Measurements from ENCODE around the gene UPP2.

Gene UPP2

DNA sequence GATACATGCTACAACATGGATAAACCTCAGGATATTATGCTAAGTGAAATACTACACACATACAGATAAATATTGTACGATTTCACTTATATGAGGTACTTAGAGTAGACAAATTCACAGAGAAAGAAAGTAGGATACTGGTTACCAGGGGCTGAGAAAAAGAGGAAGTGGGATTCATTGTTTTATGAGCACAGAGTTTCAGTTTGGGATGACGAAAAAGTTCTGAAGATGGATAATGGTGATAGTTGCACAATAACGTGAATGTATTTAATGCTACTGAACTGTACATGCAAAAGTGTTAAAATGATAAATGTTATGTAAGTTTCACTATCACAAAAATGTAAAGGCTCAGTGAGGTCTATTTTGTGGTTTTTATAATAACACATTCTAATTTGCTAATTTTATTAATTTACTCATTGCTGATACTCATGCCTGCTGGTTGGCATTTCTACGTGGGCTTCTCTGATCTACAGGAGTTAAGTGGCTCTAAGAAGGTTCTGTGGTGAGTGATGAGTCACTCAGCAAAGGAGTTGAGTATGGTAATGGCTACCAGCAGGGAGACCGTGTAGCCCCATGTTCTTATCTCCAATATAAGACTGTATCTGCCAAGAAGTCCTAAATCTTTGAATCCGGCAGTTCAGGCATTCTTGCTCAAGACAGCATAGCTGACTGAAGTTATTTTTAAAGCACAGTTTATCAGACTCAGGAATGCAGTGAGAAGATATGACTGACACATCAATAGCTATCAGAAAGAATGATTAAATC is 41.1 kb downstream of the UPP2 start:
- peak; percentile 73 for DNase-seq

DNA sequence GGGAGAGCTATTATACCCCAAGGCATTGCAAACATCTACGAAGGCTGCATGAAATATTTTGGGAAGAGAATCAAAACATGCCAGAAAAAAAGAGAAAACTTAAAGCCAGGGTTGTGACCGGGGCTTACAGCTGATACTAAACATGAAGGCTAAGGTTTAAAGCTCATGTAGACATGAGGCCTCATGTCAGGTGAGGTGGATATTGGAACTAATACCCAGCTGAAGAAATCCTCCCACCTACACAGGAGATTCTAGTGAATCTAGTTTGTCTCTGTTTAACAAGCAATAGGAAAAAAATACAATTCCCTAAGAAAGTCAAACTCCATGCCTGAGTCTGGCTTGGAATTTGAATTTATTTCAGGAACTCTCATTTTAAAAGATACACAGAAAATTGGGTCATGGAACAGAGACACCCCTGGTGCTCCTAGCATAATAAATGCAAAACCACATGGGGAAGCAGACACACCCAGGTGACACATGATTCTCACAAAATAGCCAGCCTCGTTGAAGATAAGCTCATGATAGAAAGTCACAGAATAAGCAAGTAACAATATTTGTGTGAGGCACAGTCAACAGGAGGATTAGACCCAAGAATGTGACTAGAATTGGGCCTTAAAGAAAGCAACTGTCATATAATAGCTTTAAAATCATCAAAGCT is 42.2 kb downstream of the UPP2 start:
- DNase-seq, result peak; percentile 27

GRCh38 chr2:158144914-158145625 is 43.4 kb downstream of the UPP2 start:
- DNase-seq, result no peak

DNA sequence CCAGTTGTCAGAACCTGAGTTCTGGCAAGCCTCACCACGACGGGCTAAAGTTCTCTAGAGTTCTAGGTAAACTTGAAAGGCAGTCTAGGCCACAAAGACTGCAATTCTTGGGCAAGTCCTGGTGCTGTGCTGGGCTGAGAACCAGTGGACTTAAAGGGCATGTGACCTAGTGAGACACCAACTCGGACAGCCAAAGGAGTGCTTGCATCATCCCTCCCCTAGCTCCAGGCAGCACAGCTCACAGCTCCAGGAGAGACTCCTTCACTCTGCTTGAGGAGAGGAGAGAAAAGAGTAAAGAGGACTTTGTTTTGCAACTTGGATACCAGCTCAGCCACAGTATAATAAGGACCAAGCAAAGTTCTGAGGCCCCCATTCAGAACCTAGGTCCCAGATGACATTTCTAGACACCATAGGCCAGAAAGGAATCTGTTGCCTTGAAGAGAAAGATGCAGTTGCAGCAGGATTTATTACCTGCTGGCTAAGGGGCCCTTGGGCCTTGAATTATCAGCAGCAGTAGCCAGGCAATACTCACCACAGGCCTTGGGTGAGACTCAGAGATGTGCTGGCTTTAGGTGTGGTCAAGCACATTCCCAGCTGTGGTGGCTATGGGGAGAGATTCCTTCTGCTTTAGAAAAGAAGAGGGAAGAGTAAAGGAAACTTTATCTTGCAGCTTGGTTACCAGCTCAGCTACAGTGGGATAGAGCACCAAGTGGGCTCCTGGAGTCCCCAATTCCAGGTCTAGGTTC is 51.8 kb downstream of the UPP2 start:
- DNase-seq, result no peak

- no peak for DNase-seq
These were observed 52.9 kb downstream of the UPP2 start for GRCh38 chr2:158154596-158154995.

DNA sequence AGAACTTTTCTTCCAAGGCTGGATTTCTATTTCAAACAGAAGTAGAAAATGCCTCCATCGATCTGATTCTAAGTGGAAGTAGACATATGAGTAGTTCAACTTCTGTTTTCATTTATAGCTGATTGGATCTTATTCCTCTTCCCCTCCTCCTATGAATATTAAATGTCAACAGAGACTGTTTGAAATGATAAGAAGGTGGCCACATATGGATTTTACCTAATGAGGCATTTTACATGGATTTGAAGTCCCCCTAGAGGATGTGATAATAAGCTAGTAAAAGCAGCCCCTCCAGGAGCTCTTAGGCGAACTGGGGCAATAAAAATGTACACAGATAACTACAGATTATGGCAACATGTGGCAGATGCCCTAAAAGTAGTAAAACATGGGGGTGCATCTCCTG is 71.0 kb downstream of the UPP2 start:
- DNase-seq, result no peak

GRCh38 chr2:158174495-158174894 is 72.8 kb downstream of the UPP2 start:
- DNase-seq, result no peak

GRCh38 chr2:158174956-158175355 is 73.3 kb downstream of the UPP2 start:
- DNase-seq, result no peak

DNA sequence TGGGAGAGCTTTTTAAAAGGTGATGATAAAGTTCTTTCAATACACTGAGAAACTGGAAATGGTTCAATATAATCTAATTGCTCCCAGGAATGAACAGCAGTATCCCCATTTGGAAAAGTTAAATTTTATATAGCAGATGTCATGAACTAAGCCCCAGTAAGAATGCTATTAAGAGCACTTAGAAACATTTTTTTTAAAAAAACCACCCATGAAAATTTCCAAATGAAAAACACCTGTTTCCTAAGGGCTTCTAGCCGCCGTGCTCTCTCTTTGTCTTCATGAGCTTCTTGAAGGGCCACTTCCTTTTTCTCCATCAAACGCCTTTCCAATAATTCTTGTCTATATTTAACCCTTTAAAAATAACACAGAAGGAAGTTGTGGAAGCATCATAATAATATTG is 77.0 kb downstream of the UPP2 start:
- no peak for DNase-seq

- peak; percentile 51 for DNase-seq
These were observed 78.0 kb downstream of the UPP2 start for GRCh38 chr2:158179660-158180059.

GRCh38 chr2:158181171-158181570 is 79.5 kb downstream of the UPP2 start:
- no peak for DNase-seq

DNA sequence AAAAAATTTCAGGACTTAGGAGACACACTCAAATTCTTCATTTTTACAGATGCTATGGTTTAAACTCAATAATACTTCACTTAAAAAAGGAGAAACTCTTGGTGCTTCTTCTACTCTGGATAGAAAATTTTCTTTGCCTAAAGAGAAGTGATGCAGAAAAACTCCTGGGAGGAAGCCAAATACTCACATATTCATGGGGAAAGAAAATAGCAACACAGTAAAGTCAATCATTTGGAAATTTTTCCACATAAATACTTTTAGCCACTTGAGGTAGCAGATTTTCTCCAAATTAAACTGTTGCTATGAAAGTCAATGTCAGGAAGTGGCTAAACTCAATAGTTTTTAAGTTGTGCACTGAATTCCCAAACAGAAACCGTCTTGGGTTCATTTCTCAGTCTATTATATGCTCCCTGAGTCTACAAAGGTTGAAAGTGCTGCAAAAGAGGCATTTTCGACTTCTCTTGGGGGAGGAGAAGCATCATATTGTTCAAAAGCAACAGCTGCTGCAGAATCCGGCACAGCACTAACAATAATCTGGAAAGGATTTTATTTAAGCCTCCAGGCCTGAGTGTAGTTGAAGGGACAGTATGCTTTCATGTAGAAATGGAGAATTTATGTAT is 81.1 kb downstream of the UPP2 start:
- DNase-seq, result no peak

GRCh38 chr2:158184001-158184400 is 82.3 kb downstream of the UPP2 start:
- DNase-seq, result no peak

GRCh38 chr2:158184556-158185343 is 83.1 kb downstream of the UPP2 start:
- no peak for DNase-seq

All from hematopoietic multipotent progenitor cell treated with erythropoietin and hydrocortisone succinate and interleukin-3 and kit ligand, for 6 days (in vitro differentiated cells).